Neural progenitor cell (in vitro differentiated cells): ENCODE results near the gene RUVBL2. TPM values are rescaled to one million over a fixed set of nuclear protein-coding genes. Genes with fewer than 3 reads are reported as not detected.

Source experiments
- DNase-seq: peaks from one replicate; pipeline ENCODE4 v3.0.0-alpha.2; 2016; ENCODE audit warnings: low spot score
- H2AFZ ChIP-seq: fragments of 200-600 bp; sonication (generic); replicated peaks from 2 replicates; pipeline ENCODE4 v1.6.1; 2016; ENCODE audit warnings: antibody characterized with exemption
- H3F3A ChIP-seq: fragments of 200-600 bp; sonication (generic); 2 replicates; pipeline ENCODE4 v1.6.1; 2016; ENCODE audit warnings: antibody characterized with exemption, low read depth
- H3K27ac ChIP-seq: fragments of 200-600 bp; sonication (generic); 2 replicates; pipeline ENCODE4 v1.5.1; 2016; ENCODE audit warnings: mild to moderate bottlenecking
- H3K27me3 ChIP-seq: fragments of 200-600 bp; sonication (generic); 2 replicates; pipeline ENCODE4 v1.6.1; 2016; ENCODE audit warnings: mild to moderate bottlenecking, moderate library complexity
- H3K36me3 ChIP-seq: fragments of 200-600 bp; sonication (generic); 2 replicates; pipeline ENCODE4 v1.5.1; 2016
- H3K4me1 ChIP-seq: fragments of 200-600 bp; sonication (generic); 2 replicates; pipeline ENCODE4 v1.6.1; 2016; ENCODE audit warnings: mixed run types
- H3K4me2 ChIP-seq: fragments of 200-600 bp; sonication (generic); 2 replicates; pipeline ENCODE4 v1.6.1; 2016
- H3K4me3 ChIP-seq: fragments of 200-600 bp; sonication (generic); 2 replicates; pipeline ENCODE4 v1.5.1; 2016
- H3K79me2 ChIP-seq: fragments of 200-600 bp; sonication (generic); 2 replicates; pipeline ENCODE4 v1.6.1; 2016; ENCODE audit warnings: low read depth
- H3K9ac ChIP-seq: fragments of 200-600 bp; sonication (generic); 2 replicates; pipeline ENCODE4 v1.6.1; 2016
- H3K9me3 ChIP-seq: fragments of 200-600 bp; sonication (generic); 2 replicates; pipeline ENCODE4 v1.5.1; 2016; ENCODE audit warnings: low read depth
- H4K20me1 ChIP-seq: fragments of 200-600 bp; sonication (generic); 2 replicates; pipeline ENCODE4 v1.6.1; 2016; ENCODE audit warnings: low read depth
- H3K27ac Mint-ChIP-seq: 3 replicates; pipeline ENCODE4 v1.8.0; 2021; ENCODE audit warnings: mixed read lengths
- H3K27me3 Mint-ChIP-seq: 2 replicates; pipeline ENCODE4 v1.8.0; 2022; ENCODE audit warnings: low read depth, mild to moderate bottlenecking, inconsistent platforms, moderate library complexity, mixed read lengths; ENCODE audit not compliant: insufficient read depth
- H3K36me3 Mint-ChIP-seq: 3 replicates; pipeline ENCODE4 v1.8.0; 2021; ENCODE audit warnings: mixed read lengths
- H3K4me1 Mint-ChIP-seq: 3 replicates; pipeline ENCODE4 v1.8.0; 2021; ENCODE audit warnings: mixed read lengths
- H3K4me3 Mint-ChIP-seq: 3 replicates; pipeline ENCODE4 v1.8.0; 2021; ENCODE audit warnings: mild to moderate bottlenecking, moderate library complexity, mixed read lengths
- H3K9me3 Mint-ChIP-seq: 3 replicates; pipeline ENCODE4 v1.8.0; 2020; ENCODE audit warnings: mixed read lengths
- EZH2 ChIP-seq: fragments of 200-600 bp; sonication (generic); IDR thresholded peaks from 2 replicates; pipeline ENCODE4 v1.6.1; 2017; ENCODE audit warnings: antibody characterized with exemption, mild to moderate bottlenecking, moderate library complexity
- EZH2phosphoT487 ChIP-seq: fragments of 200-600 bp; sonication (generic); IDR thresholded peaks from 2 replicates; pipeline ENCODE4 v1.6.1; 2017; ENCODE audit warnings: antibody characterized with exemption
- total RNA-seq: library from RNA; depleted of rRNA; stranded (reverse); fragments of >200 nt; gene quantifications from 2 replicates; pipeline ENCODE4 v1.2.3, GENCODE V29; 2015; ENCODE audit warnings: low replicate concordance
- TF ChIP-seq, protein P1 (sequence below): fragments of 200-600 bp; sonication (generic); IDR thresholded peaks from 2 replicates; pipeline ENCODE4 v1.5.1; 2017; ENCODE audit warnings: antibody characterized with exemption, mild to moderate bottlenecking

Gene RUVBL2
- total RNA-seq, 1 donor from 2014 or later, result 67.0 TPM

DNA sequence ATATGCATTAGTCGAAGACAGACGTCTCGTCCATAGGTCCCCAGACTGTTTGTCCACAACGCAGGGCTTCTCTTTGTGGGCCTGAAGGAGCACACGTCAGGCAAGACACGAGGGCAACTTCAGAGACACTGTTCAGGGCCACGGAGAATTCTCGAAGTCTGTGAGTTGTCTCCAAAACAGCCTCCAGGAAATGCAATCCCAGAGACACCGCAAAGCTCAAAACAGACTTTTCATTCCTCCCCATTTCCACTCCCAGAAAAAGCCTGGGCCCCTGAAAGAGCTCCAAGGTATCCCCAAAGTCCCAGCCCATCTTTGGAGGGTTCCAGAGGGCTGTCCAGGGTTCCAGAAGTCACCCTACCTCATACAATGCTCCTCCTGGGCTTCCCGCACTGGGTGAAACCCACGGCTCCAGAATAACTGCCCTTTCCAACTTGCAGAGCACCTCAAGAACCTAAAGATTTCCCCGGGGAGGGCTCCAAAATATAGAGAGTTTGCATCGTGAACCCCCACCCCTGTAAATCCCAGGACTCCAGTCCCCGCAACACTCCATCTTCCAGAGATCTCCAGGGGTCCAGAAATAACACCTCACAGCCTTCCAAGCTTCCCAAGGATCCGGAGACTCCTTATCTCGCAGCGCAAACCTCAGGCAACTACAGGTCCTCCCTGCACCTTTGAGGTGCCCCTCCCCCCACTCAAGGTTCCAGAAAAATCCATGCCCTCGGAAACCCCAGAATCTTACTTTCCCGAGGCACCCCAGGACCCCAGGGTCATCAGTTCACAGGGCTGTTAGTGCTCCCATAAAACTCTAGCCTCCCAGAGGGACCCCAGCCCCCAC, 29.3 kb upstream of the RUVBL2 start:
- peak overlapping the region; percentile 97 for H3K27ac Mint-ChIP-seq
- H3K9ac ChIP-seq, result no peak overlapping the region
- peak overlapping the region; percentile 82 for H3K4me3 ChIP-seq
- H3K27me3 Mint-ChIP-seq, result peaks cover 17% of the 10 kb centered on the region
- TF ChIP-seq EZH2phosphoT487 (no peak), EZH2 (no peak)
- TF ChIP-seq, protein P1, sequence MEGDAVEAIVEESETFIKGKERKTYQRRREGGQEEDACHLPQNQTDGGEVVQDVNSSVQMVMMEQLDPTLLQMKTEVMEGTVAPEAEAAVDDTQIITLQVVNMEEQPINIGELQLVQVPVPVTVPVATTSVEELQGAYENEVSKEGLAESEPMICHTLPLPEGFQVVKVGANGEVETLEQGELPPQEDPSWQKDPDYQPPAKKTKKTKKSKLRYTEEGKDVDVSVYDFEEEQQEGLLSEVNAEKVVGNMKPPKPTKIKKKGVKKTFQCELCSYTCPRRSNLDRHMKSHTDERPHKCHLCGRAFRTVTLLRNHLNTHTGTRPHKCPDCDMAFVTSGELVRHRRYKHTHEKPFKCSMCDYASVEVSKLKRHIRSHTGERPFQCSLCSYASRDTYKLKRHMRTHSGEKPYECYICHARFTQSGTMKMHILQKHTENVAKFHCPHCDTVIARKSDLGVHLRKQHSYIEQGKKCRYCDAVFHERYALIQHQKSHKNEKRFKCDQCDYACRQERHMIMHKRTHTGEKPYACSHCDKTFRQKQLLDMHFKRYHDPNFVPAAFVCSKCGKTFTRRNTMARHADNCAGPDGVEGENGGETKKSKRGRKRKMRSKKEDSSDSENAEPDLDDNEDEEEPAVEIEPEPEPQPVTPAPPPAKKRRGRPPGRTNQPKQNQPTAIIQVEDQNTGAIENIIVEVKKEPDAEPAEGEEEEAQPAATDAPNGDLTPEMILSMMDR, result no peak
- no peaks in the 10 kb centered on the region for H3K27me3 ChIP-seq
- no peaks in the 10 kb centered on the region for H3K9me3 ChIP-seq
- H3K9me3 Mint-ChIP-seq, result no peaks in the 10 kb centered on the region
- peaks cover 7% of the 10 kb centered on the region for H3K36me3 ChIP-seq
- H3K79me2 ChIP-seq, result peaks cover 18% of the 10 kb centered on the region
- DNase-seq, result peak; percentile 31
- peaks cover 10% of the 10 kb centered on the region for H4K20me1 ChIP-seq
- peaks cover 10% of the 10 kb centered on the region for H3K36me3 Mint-ChIP-seq
- no peak overlapping the region for H3K27ac ChIP-seq
- H3K4me1 ChIP-seq, result peaks cover 25% of the 10 kb centered on the region
- peaks cover 53% of the 10 kb centered on the region for H3F3A ChIP-seq
- peaks cover 45% of the 10 kb centered on the region for H3K4me1 Mint-ChIP-seq
- H3K4me3 Mint-ChIP-seq, result peak overlapping the region; percentile 95
- peak overlapping the region; percentile 87 for H3K4me2 ChIP-seq
- no peak overlapping the region for H2AFZ ChIP-seq

DNA sequence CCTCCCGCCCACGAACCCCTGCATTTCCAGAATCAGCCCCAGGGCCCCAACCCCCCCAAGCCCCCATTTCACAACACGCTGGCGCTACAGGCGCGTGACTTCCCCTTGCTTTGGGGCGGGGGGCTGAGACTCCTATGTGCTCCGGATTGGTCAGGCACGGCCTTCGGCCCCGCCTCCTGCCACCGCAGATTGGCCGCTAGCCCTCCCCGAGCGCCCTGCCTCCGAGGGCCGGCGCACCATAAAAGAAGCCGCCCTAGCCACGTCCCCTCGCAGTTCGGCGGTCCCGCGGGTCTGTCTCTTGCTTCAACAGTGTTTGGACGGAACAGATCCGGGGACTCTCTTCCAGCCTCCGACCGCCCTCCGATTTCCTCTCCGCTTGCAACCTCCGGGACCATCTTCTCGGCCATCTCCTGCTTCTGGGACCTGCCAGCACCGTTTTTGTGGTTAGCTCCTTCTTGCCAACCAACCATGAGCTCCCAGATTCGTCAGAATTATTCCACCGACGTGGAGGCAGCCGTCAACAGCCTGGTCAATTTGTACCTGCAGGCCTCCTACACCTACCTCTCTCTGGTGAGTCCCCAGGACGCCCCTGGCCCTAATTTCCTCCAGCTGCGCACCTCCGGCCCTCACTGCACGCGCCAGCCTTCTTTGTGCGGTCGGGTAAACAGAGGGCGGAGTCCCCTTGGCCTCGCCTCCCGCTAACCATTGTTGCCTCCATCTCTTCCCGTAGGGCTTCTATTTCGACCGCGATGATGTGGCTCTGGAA, 28.5 kb upstream of the RUVBL2 start, which contains the start of gene FTL:
FTL (plus strand) TSS at position 270 of the 766 bp plus-strand sequence; CDS start at position 469, 199 bp downstream.
- Histone ChIP-seq H4K20me1 (peaks cover 10% of the 10 kb centered on the region), H3K79me2 (peaks cover 18% of the 10 kb centered on the region), H3K27me3 (no peaks in the 10 kb centered on the region), H3K4me2 (peak within 1 kb of the TSS; percentile 87), H3F3A (peaks cover 57% of the 10 kb centered on the region), H3K36me3 (peaks cover 7% of the 10 kb centered on the region), H3K4me3 (peak within 1 kb of the TSS; percentile 82), H2AFZ (no peak within 1 kb of the TSS), H3K27ac (no peak within 1 kb of the TSS), H3K9me3 (no peaks in the 10 kb centered on the region), H3K9ac (peak within 1 kb of the TSS; percentile 56), H3K4me1 (peaks cover 25% of the 10 kb centered on the region)
- Mint-ChIP-seq H3K9me3 (no peaks in the 10 kb centered on the region), H3K27ac (peak within 1 kb of the TSS; percentile 97), H3K4me1 (peaks cover 45% of the 10 kb centered on the region), H3K27me3 (peaks cover 20% of the 10 kb centered on the region), H3K4me3 (peak within 1 kb of the TSS; percentile 95), H3K36me3 (peaks cover 14% of the 10 kb centered on the region)
- DNase-seq, result peak; percentile 95
- TF ChIP-seq, protein P1, result no peak
- no peak for TF ChIP-seq EZH2
- no peak for TF ChIP-seq EZH2phosphoT487

DNA sequence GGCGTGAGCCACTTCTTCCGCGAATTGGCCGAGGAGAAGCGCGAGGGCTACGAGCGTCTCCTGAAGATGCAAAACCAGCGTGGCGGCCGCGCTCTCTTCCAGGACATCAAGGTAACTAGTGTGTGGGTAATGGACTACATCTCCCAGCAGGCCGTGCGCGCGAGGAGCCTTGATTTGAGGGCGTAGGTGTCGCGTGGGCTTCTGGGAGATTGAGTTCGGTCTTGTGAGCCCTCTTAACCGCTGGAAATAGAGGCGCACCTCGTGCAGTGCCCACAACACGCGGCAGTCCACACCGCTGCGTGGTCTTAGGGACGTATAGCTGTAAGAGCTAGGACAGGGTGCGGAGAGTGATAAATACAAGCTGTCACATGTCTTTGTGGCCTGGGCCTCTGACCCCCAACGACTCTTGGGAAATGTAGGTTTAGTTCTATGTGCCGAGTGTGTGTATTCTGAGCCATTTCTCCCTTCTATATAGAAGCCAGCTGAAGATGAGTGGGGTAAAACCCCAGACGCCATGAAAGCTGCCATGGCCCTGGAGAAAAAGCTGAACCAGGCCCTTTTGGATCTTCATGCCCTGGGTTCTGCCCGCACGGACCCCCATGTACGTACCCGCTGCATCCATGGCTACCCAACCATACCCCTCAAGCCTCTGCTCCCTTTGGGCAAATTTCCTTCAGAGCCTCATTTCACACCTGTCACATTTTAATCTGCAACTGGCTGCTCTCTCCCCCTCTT, 27.7 kb upstream of the RUVBL2 start:
- no peak overlapping the region for H2AFZ ChIP-seq

More for the DNA sequence above, 27.7 kb upstream of the RUVBL2 start:
- H3K4me1 Mint-ChIP-seq, result peaks cover 47% of the 10 kb centered on the region
- H3K27me3 Mint-ChIP-seq, result peaks cover 23% of the 10 kb centered on the region
- Histone ChIP-seq H3K4me3 (peak overlapping the region; percentile 82), H4K20me1 (peaks cover 10% of the 10 kb centered on the region), H3K79me2 (peaks cover 18% of the 10 kb centered on the region), H3K4me2 (peak overlapping the region; percentile 87), H3K27ac (no peak overlapping the region), H3F3A (peaks cover 57% of the 10 kb centered on the region), H3K27me3 (no peaks in the 10 kb centered on the region), H3K36me3 (peaks cover 7% of the 10 kb centered on the region), H3K4me1 (peaks cover 25% of the 10 kb centered on the region), H3K9ac (peak overlapping the region; percentile 56), H3K9me3 (no peaks in the 10 kb centered on the region)
- H3K36me3 Mint-ChIP-seq, result peaks cover 17% of the 10 kb centered on the region
- DNase-seq, result peak; percentile 95
- no peaks in the 10 kb centered on the region for H3K9me3 Mint-ChIP-seq
- H3K4me3 Mint-ChIP-seq, result peak overlapping the region; percentile 95
- H3K27ac Mint-ChIP-seq, result peak overlapping the region; percentile 43
- TF ChIP-seq, protein P1, result no peak
- TF ChIP-seq EZH2, result no peak
- no peak for TF ChIP-seq EZH2phosphoT487
